D721Med (cell line): ENCODE measurements around the gene PLD4.
"Not testable (repeated sequence)": the region's sequence is repeated elsewhere in the genome, so short reads cannot be mapped to it uniquely, and the experiment has no call there.

Source experiments
- DNase-seq: peaks from one replicate; pipeline ENCODE4 v3.0.0; 2011; ENCODE audit warnings: low spot score; ENCODE audit not compliant: insufficient read length
- FAIRE-seq: peaks from 2 replicates; lab custom pipeline; 2011; peaks lifted over from hg19 to GRCh38; lab: Jason Lieb, UNC
- CTCF ChIP-seq: IDR thresholded peaks from 2 replicates; pipeline ENCODE4 v1.5.1; 2012; ENCODE audit warnings: mild to moderate bottlenecking, control low read depth; ENCODE audit not compliant: insufficient read depth; ENCODE audit errors: missing control alignments

Gene PLD4

GRCh38 chr14:104882991-104883660, 41.6 kb upstream of the PLD4 start:
- DNase-seq (no peak), FAIRE-seq (no peak)
- TF ChIP-seq CTCF = no peak

DNA sequence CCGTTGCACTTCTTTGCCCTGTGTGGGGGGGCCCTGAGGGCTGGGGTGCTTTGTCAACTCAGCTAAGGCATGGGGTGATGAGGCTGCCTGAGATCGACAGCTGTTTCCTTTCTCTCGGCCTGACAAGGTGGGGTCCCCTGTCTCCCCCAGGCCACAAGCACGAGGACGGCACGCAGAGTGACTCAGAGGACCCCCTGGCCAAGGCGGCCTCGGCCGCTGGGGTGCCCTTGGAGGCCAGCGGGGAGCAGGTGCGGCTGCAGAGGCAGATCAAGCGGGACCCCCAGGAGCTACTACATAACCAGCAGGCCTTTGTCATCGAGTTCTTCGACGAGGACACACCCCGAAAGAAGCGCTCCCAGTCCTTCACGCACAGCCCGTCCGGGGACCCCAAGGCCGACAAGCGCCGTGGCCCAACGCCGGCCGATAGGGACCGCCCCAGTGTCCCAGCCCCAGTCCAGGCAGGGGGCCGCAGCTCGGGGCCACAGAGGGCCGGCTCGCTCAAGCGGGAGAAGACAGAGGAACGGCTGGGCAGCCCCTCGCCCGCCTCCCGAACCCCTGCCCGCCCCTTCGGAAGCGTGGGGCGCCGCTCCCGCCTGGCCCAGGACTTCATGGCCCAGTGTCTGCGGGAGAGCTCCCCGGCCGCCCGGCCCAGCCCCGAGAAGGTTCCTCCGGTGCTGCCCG, 40.9 kb upstream of the PLD4 start:
- DNase-seq = no peak
- no peak for TF ChIP-seq CTCF
- FAIRE-seq = no peak

DNA sequence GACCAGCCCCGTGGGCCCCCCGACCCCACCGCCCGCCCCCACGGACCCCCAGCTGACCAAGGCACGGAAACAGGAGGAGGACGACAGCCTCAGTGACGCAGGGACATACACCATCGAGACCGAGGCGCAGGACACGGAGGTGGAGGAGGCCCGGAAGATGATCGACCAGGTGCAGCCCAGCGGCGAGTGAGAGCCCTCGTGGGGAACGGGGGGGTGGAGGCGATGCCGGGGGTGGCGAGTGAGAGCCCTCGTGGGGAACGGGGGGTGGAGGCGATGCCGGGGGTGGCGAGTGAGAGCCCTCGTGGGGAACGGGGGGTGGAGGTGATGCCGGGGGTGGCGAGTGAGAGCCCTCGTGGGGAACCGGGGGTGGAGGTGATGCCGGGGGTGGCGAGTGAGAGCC, 40.3 kb upstream of the PLD4 start:
- FAIRE-seq = not testable (repeated sequence)

DNA sequence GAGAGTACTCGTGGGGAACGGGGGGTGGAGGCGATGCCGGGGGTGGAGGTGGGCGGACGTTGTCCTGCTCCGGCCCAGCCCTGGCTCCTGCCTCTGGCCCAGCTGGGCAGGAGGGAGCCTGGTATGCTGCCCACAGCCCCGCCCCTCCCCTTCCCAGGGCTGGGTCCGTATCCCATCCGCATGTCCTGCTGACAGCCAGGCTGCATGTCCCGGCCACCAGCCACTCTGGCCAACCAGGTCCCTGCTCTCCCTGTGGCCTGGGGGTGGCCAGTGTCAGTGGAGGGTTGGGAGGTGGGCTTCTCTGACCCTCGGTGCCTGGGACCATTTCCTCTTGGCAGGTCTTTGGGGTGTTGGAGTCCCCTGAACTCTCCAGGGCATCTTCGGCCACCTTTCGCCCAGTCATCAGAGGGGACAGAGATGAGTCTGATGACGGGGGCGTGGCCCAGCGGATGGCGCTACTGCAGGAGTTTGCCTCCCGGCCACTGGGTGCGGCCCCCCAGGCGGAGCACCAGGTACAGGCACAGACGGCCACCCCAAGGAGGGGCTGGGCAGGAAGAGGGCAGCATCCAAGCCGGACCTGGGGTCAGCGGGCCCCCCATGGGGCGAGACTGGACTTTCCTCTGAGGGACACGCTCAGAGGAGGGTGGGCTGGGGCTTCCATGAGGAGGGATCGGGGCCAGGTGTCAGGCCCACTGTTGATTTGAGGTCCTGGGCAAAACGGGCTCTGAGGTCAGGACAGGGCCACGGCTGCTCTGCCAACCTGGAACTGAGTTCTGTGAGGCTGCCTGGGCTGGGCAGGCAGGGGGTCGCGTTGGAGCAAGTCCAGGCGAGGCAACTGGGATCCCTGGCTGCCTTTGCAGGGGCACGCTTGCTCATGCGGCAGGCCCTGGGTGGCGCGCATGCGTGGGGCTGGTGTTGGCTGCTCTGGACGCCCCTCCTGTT, 39.4 kb upstream of the PLD4 start:
- DNase-seq (no peak), FAIRE-seq (no peak)
- no peak for TF ChIP-seq CTCF

More for the DNA sequence above, 40.3 kb upstream of the PLD4 start:
- DNase-seq = not testable (repeated sequence)

GRCh38 chr14:104885973-104886689, 38.5 kb upstream of the PLD4 start:
- no peak for TF ChIP-seq CTCF
- FAIRE-seq (no peak), DNase-seq (no peak)

DNA sequence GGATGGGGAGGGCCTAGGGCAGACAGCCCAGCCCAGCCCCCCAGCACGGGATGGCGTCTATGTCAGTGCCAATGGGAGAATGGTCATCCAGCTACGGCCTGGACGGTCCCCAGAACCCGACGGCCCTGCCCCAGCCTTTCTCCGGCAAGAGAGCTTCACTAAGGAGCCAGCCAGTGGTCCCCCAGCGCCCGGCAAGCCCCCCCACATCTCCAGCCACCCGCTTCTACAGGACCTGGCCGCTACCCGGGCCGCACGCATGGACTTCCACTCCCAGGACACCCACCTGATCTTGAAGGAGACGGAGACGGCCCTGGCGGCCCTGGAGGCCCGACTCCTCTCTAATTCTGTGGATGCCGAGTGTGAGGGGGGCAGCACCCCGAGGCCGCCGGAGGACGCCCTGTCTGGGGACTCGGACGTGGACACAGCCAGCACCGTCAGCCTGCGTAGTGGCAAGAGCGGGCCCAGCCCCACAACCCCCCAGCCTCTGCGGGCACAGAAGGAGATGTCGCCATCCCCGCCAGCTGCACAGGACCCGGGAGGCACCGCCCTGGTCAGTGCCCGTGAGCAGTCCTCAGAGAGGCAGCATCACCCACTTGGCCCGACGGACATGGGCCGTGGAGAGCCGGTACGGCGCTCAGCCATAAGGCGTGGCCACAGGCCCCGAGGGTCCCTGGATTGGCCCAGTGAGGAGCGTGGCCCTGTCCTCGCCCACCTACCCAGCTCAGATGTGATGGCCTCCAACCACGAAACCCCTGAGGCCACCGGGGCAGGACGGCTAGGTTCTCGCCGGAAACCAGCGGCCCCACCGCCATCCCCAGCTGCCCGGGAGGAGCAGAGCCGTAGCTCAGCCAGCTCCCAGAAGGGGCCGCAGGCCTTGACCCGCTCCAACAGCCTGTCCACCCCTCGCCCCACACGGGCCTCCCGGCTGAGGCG, 37.7 kb upstream of the PLD4 start:
- no peak for TF ChIP-seq CTCF
- no peak for FAIRE-seq
- DNase-seq = no peak
